Upper lobe of left lung (tissue), 6 donors: ENCODE results near the gene PRKCSH. TPM values are rescaled to one million over a fixed set of nuclear protein-coding genes. Genes with fewer than 3 reads are reported as not detected.
"Not testable (repeated sequence)": the region's sequence is repeated elsewhere in the genome, so short reads cannot be mapped to it uniquely, and the experiment has no call there.

Experiments used
- ATAC-seq, 2 donors: fragments of 200-7000 bp; cut with Tn5 transposase; one replicate each; pipeline ENCODE4 v1.9.1; 2022; ENCODE audit warnings: mild to moderate bottlenecking in 2 of 2, moderate library complexity in 2 of 2; ENCODE audit not compliant: low FRiP score in 2 of 2
- DNase-seq, 2 donors: peaks; one replicate each; pipeline ENCODE4 v3.0.0-alpha.2; 2019 to 2020
- H3K27ac ChIP-seq, 4 donors: fragments of 200-600 bp; sonication (generic); one replicate each; pipeline ENCODE4 v1.5.1; 2016 to 2019
- H3K27me3 ChIP-seq, 4 donors: fragments of 200-600 bp; sonication (generic); one replicate each; pipeline ENCODE4 v1.5.1; 2017 to 2019
- H3K36me3 ChIP-seq, 4 donors: fragments of 200-600 bp; sonication (generic); one replicate each; pipeline ENCODE4 v1.5.1; 2016 to 2019
- H3K4me1 ChIP-seq, 4 donors: fragments of 200-600 bp; sonication (generic); one replicate each; pipeline ENCODE4 v1.5.1; 2018 to 2019
- H3K4me3 ChIP-seq, 4 donors: fragments of 200-600 bp; sonication (generic); one replicate each; pipeline ENCODE4 v1.5.1; 2017 to 2019; ENCODE audit warnings: mild to moderate bottlenecking in 2 of 4, moderate library complexity in 1 of 4
- H3K9me3 ChIP-seq, 4 donors: fragments of 200-600 bp; sonication (generic); one replicate each; pipeline ENCODE4 v1.5.1; 2018 to 2019
- CTCF ChIP-seq, 6 experiments: fragments of 450-650 bp in 4 of 6; fragments of 200-600 bp in 2 of 6; sonication (generic) in 2 of 6; IDR thresholded peaks; one replicate each; pipeline ENCODE4 v1.5.1; 2016 to 2019; ENCODE audit warnings: antibody characterized with exemption in 6 of 6
- EP300 ChIP-seq, 4 donors: sonication (generic); formaldehyde crosslinking; IDR thresholded peaks; one replicate each; pipeline ENCODE4 v1.5.1; 2017; ENCODE audit warnings: antibody characterized with exemption in 4 of 4, control low read depth in 2 of 4
- POLR2A ChIP-seq, 4 donors: fragments of 450-650 bp; IDR thresholded peaks; one replicate each; pipeline ENCODE4 v1.5.1; 2016 to 2017; ENCODE audit warnings: antibody characterized with exemption in 4 of 4, mild to moderate bottlenecking in 2 of 4
- POLR2AphosphoS5 ChIP-seq, 2 donors: sonication (generic); formaldehyde crosslinking; IDR thresholded peaks; one replicate each; pipeline ENCODE4 v1.5.1; 2017; ENCODE audit warnings: antibody characterized with exemption in 2 of 2
- WGBS, 2 donors: methylation state at CpG; one replicate each; pipeline ENCODE4 v1.1.5; 2017 to 2018; 5-methylcytosine and 5-hydroxymethylcytosine counted together
- total RNA-seq, 6 donors: library from RNA; depleted of rRNA in 4 of 6; stranded (reverse); fragments of >200 nt in 4 of 6; gene quantifications; one replicate each; pipeline versions ENCODE4 v1.1.0 to v1.2.1, GENCODE V29; 2016 to 2021
- donor health status: DM: no; HTN: no; CAD: no; lungs with moderate emphysema.
- donor health status: DM: no; HTN: yes; CAD: no; lungs with severe emphysema.

Gene PRKCSH
- total RNA-seq, 6 donors from 2014 or later: 124 to 341 (median 187) TPM

GRCh38 chr19:11423791-11424181 is 11.6 kb upstream of the PRKCSH start:
- ATAC-seq: no peak
- no peak for TF ChIP-seq POLR2AphosphoS5 (IDR thresholded peaks at IDR 0.05)
- TF ChIP-seq CTCF (IDR thresholded peaks at IDR 0.05): no peak
- no peak for TF ChIP-seq EP300 (IDR thresholded peaks at IDR 0.05)
- no peak for TF ChIP-seq POLR2A (IDR thresholded peaks at IDR 0.05)
- Histone ChIP-seq H3K9me3 (no peaks in the 10 kb centered on the region), H3K4me1 (peaks cover 29 to 51% (median 42%) of the 10 kb centered on the region in 4 donors), H3K27me3 (peaks cover 0 to 11% (median 2%) of the 10 kb centered on the region in 4 donors), H3K27ac (no peak overlapping the region), H3K36me3 (no peaks in the 10 kb centered on the region), H3K4me3 (no peak overlapping the region)
- 11 to 15% methylated on average over 14 to 20 of the region's 22 CpGs for WGBS, 2 donors
- DNase-seq: no peak

GRCh38 chr19:11425719-11426457 is 9.5 kb upstream of the PRKCSH start:
- ATAC-seq (no peak), DNase-seq (no peak)
- peaks cover 19 to 32% (median 24%) of the 10 kb centered on the region in 4 donors for H3K4me1 ChIP-seq

GRCh38 chr19:11426656-11427055 is 8.8 kb upstream of the PRKCSH start:
- ATAC-seq: no peak
- Histone ChIP-seq H3K27me3 (peaks cover 0 to 2% (median 0%) of the 10 kb centered on the region in 4 donors), H3K36me3 (no peaks in the 10 kb centered on the region), H3K9me3 (no peaks in the 10 kb centered on the region), H3K4me1 (peaks cover 11 to 24% (median 17%) of the 10 kb centered on the region in 4 donors), H3K4me3 (no peak overlapping the region), H3K27ac (no peak overlapping the region)
- TF ChIP-seq CTCF (IDR thresholded peaks at IDR 0.05): no peak
- TF ChIP-seq POLR2AphosphoS5 (IDR thresholded peaks at IDR 0.05): no peak
- no peak for TF ChIP-seq POLR2A (IDR thresholded peaks at IDR 0.05)
- TF ChIP-seq EP300 (IDR thresholded peaks at IDR 0.05): no peak
- DNase-seq: no peak
- WGBS, 2 donors: 90 to 92% methylated on average over 14 to 18 of the region's 19 CpGs

More at GRCh38 chr19:11425719-11426457, 9.5 kb upstream of the PRKCSH start:
- Histone ChIP-seq H3K36me3 (no peaks in the 10 kb centered on the region), H3K27ac (no peak overlapping the region), H3K27me3 (peaks cover 0 to 4% (median under 1%) of the 10 kb centered on the region in 4 donors), H3K4me3 (no peak overlapping the region), H3K9me3 (no peaks in the 10 kb centered on the region)
- no peak for TF ChIP-seq CTCF (IDR thresholded peaks at IDR 0.05)
- TF ChIP-seq EP300 (IDR thresholded peaks at IDR 0.05): no peak
- TF ChIP-seq POLR2A (IDR thresholded peaks at IDR 0.05): no peak
- TF ChIP-seq POLR2AphosphoS5 (IDR thresholded peaks at IDR 0.05): no peak
- WGBS, 2 donors: 88 to 91% methylated on average over 28 of the region's 28 CpGs

- WGBS, 2 donors: 91 to 94% methylated on average over 3 of the region's 3 CpGs
- not testable (repeated sequence) for ATAC-seq
These were observed 1.9 kb upstream of the PRKCSH start for GRCh38 chr19:11433526-11433925.

GRCh38 chr19:11434703-11435056 is 755 bp upstream of the PRKCSH start:
- no peaks in the 10 kb centered on the region for H3K9me3 ChIP-seq
- H3K4me1 ChIP-seq: peaks cover 13 to 21% (median 16%) of the 10 kb centered on the region in 4 donors
- peak overlapping the region in 3 of 4 donors; percentile 76 to 90 (median 79) for H3K4me3 ChIP-seq
- ATAC-seq (peak; percentile 9 to 20), DNase-seq (peak in 1 of 2 donors; percentile 81)
- peak overlapping the region; percentile 65 to 88 (median 86) for H3K27ac ChIP-seq
- no peaks in the 10 kb centered on the region for H3K27me3 ChIP-seq
- 7% methylated on average over 8 of the region's 9 CpGs; no CpG with 5 or more reads in 1 of the 2 donors for WGBS, 2 donors
- peaks cover 9 to 29% (median 25%) of the 10 kb centered on the region in 4 donors for H3K36me3 ChIP-seq
- TF ChIP-seq EP300 (IDR thresholded peaks at IDR 0.05) (no peak), POLR2AphosphoS5 (IDR thresholded peaks at IDR 0.05) (no peak), CTCF (IDR thresholded peaks at IDR 0.05) (no peak), POLR2A (IDR thresholded peaks at IDR 0.05) (no peak)

More at GRCh38 chr19:11433526-11433925, 1.9 kb upstream of the PRKCSH start:
- Histone ChIP-seq H3K36me3 (peaks cover 9 to 21% (median 16%) of the 10 kb centered on the region in 4 donors), H3K4me1 (peaks cover 13 to 21% (median 16%) of the 10 kb centered on the region in 4 donors)
- not testable (repeated sequence) for H3K27me3 ChIP-seq, DNase-seq, H3K4me3 ChIP-seq, H3K9me3 ChIP-seq, H3K27ac ChIP-seq
